ENCODE data around the gene CAMK2A.
"Not testable (repeated sequence)": the region's sequence is repeated elsewhere in the genome, so short reads cannot be mapped to it uniquely, and the experiment has no call there.

Gene CAMK2A

DNA sequence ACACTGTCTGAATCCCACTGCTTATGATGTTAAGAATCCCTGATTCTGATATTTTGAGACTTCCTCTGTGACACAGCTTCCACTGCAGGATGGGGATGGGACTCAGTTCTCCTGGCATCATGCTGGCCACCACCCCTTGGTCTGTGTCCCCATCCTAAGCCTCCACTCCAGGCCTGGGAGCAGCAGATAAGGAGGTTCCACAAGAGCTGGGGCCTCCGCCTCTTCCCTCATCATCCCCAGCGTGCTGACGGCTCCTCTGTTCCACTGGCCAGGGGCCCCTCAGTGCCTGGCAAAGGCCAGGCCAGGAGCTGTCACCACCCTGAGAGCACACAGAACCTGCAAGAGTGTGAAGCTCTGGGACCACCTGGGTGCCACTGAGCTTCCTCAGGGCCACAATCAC is 40.6 kb downstream of the CAMK2A start:
- no peak for DNase-seq (ENCODE audit: low spot score)
- H3K4me3 ChIP-seq: no peak overlapping the region
- no peak overlapping the region for H3K27ac ChIP-seq
- TF ChIP-seq, protein P1, sequence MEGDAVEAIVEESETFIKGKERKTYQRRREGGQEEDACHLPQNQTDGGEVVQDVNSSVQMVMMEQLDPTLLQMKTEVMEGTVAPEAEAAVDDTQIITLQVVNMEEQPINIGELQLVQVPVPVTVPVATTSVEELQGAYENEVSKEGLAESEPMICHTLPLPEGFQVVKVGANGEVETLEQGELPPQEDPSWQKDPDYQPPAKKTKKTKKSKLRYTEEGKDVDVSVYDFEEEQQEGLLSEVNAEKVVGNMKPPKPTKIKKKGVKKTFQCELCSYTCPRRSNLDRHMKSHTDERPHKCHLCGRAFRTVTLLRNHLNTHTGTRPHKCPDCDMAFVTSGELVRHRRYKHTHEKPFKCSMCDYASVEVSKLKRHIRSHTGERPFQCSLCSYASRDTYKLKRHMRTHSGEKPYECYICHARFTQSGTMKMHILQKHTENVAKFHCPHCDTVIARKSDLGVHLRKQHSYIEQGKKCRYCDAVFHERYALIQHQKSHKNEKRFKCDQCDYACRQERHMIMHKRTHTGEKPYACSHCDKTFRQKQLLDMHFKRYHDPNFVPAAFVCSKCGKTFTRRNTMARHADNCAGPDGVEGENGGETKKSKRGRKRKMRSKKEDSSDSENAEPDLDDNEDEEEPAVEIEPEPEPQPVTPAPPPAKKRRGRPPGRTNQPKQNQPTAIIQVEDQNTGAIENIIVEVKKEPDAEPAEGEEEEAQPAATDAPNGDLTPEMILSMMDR (IDR thresholded peaks at IDR 0.05): no peak

DNA sequence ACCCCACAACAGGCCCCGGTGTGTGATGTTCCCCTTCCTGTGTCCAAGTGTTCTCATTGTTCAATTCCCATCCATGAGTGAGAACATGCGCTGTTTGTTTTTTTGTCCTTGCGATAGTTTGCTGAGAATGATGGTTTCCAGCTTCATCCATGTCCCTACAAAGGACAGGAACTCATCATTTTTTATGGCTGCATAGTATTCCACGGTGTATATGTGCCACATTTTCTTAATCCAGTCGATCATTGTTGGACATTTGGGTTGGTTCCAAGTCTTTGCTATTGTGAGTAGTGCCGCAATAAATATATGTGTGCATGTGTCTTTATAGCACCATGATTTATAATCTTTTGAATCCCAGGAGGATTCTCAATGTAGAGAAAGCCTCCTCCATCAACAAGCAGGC is 41.1 kb downstream of the CAMK2A start:
- not testable (repeated sequence) for H3K4me3 ChIP-seq; H3K27ac ChIP-seq; DNase-seq (ENCODE audit: low spot score)

DNA sequence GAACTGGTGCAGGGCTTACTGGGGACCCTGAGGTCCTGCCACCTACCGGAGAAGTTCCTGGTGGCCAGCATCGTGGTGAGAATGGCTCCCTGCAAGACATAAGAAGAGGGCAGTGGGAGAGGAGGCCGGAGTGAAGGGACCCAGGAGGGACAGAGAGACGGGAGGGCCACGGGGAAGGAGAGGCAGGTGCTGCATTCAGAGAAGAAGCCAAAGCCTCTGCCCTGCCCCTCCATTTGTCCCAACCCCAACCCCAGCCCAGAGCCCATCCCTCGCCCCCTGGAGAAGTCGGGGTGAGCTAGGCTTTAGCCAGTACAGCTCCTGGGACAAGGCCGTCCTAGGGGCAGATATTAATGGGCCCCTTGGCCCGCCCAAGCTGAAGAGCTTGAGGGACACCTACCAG is 41.8 kb downstream of the CAMK2A start:
- DNase-seq (ENCODE audit: low spot score): no peak
- TF ChIP-seq, protein P1 (IDR thresholded peaks at IDR 0.05): no peak

DNA sequence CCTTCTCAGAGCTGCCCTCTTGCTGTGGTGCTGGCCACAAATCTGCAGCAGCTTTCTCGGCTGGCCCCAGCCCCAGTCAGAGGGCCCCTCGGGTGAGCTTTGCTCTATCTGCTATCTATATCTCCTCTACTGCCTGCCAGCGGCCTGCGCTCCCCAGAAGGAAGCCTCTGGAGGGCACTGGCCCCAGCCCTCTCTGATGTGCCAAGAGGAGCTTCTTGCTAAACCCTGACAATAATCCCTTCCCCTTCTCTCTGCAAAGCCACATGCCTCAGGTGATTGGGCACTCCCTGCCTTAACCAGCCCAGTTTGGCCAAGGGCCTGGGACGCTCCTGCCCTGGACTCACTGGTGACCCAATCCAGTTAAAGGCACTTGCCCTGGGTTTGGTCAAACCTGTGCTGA is 42.7 kb downstream of the CAMK2A start:
- H3K27ac ChIP-seq: no peak overlapping the region
- TF ChIP-seq, protein P1 (IDR thresholded peaks at IDR 0.05): no peak
- no peak for DNase-seq (ENCODE audit: low spot score)
- no peak overlapping the region for H3K4me3 ChIP-seq

More for the DNA sequence above, 41.8 kb downstream of the CAMK2A start:
- no peak overlapping the region for H3K27ac ChIP-seq
- H3K4me3 ChIP-seq: no peak overlapping the region

DNA sequence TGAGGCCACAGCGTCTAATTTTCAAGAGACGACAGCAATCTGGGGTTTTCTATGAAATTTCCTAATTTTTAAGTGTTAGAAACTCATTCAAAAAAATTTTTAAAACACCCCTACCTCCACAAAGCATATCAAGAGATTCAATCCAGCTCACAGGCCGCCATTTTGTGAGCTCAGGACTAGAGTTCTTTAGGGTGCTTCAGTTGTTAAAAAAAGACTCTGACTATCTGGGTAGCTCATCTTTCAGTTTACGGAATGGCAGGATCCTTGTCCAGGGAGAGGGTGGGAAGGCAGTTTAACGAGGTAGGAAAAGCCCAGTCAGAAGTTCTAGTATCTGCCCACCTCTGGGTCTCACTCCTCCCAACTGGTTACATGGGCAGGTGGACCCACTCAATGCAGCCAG is 43.1 kb downstream of the CAMK2A start:
- Histone ChIP-seq H3K4me3 (no peak overlapping the region), H3K27ac (no peak overlapping the region)
- no peak for DNase-seq (ENCODE audit: low spot score)
- TF ChIP-seq, protein P1 (IDR thresholded peaks at IDR 0.05): no peak

DNA sequence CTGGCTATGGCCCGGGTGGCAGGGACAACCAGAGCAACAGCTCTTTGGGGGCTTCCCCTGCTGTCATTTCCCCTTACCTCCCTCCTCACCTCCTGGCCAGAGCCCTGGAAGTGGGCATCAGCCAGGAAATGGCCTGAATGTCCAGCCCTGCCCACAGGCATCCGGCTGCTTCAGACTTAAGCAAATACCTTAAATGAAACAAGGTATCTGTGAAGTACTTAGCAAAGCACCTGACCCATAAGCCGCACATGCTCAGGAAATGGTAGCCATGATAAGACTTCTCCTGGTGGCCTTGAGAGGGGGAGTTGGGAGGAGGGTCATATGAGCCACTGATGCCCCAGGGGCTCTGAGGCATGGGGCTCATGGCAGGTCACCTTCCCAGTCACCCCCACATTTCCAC is 43.8 kb downstream of the CAMK2A start:
- Histone ChIP-seq H3K27ac (no peak overlapping the region), H3K4me3 (no peak overlapping the region)
- DNase-seq (ENCODE audit: low spot score): no peak
- TF ChIP-seq, protein P1 (IDR thresholded peaks at IDR 0.05): no peak

DNA sequence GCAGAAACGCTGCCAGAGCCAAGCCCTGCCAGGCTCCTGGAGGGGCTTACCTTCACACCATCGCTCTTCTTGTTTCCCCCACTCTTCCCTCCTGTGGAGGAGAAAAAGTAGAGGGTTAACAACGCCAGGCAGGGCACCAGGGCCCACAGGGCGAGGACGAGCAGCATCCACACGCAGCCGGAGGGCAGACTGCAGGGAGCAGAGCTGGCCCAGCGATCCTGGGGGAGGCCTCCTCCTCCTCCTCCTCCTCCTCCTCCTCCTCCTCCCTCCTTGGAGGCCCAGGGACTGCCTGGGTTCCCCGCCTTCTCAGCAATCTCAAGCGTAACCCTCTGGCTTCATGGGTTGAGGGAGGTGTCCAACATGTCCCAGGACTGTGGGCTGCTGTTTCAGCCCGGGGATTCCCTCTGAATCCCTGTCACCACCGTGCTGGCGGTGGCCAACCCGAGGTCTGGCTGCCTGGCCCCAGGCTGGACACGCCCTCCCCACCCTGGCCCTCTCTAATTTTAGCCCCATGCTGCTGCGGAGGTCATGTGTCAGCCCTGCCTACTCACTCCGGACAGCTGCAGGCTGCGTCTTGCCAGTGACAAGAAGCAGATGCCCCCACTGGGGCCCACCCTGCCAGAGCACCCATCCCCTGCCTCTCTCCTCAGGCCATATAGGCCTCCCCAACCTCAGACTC is 44.3 kb downstream of the CAMK2A start:
- DNase-seq (ENCODE audit: low spot score): peak; percentile 81
- TF ChIP-seq, protein P1 (IDR thresholded peaks at IDR 0.05): no peak
- Histone ChIP-seq H3K27ac (no peak overlapping the region), H3K4me3 (peak overlapping the region; percentile 26)
